Mammary epithelial cell (primary cell): Measurements from ENCODE around the gene TIMM8A.

Experiments
- EZH2 ChIP-seq: IDR thresholded peaks from 2 replicates; pipeline ENCODE4 v1.6.1; 2012; ENCODE audit warnings: low read length, inconsistent platforms, borderline replicate concordance
- TF ChIP-seq, protein P1 (sequence below), 2 donors: IDR thresholded peaks in 1 of 2; conservative IDR thresholded peaks in 1 of 2; 2 replicates each; pipeline ENCODE4 v1.5.1; 2011 to 2012; ENCODE audit warnings: inconsistent platforms in 2 of 2, low read length in 2 of 2, mild to moderate bottlenecking in 2 of 2, control low read depth in 1 of 2, low read depth in 1 of 2; ENCODE audit not compliant: insufficient read depth in 1 of 2; ENCODE audit errors: extremely low read depth in 1 of 2

- TF ChIP-seq, protein P1, sequence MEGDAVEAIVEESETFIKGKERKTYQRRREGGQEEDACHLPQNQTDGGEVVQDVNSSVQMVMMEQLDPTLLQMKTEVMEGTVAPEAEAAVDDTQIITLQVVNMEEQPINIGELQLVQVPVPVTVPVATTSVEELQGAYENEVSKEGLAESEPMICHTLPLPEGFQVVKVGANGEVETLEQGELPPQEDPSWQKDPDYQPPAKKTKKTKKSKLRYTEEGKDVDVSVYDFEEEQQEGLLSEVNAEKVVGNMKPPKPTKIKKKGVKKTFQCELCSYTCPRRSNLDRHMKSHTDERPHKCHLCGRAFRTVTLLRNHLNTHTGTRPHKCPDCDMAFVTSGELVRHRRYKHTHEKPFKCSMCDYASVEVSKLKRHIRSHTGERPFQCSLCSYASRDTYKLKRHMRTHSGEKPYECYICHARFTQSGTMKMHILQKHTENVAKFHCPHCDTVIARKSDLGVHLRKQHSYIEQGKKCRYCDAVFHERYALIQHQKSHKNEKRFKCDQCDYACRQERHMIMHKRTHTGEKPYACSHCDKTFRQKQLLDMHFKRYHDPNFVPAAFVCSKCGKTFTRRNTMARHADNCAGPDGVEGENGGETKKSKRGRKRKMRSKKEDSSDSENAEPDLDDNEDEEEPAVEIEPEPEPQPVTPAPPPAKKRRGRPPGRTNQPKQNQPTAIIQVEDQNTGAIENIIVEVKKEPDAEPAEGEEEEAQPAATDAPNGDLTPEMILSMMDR (conservative IDR thresholded peaks at IDR 0.05 in 1 of 2, IDR thresholded peaks at IDR 0.05 in 1 of 2; ENCODE audit: extremely low read depth in 1 of 2, insufficient read depth in 1 of 2, low read depth in 1 of 2, low read length in 2 of 2): no peak
- no peak for TF ChIP-seq EZH2
Observed at GRCh38 chrX:101386542-101386885, 38.0 kb upstream of the TIMM8A start.
